T-helper 1 cell treated with Interleukin-12 subunit alpha and Interleukin-12 subunit beta and Interleukin-4 antibody, amounts not matched to agents 30 μg/mL and 1 μg/mL, for 36 hours (primary cell): Measurements from ENCODE around the gene STK24.
"Not testable (repeated sequence)": the region's sequence is repeated elsewhere in the genome, so short reads cannot be mapped to it uniquely, and the experiment has no call there.

Source experiments
- H3K27ac Mint-ChIP-seq: one replicate; pipeline ENCODE4 v1.8.0; 2021; ENCODE audit warnings: mild to moderate bottlenecking, mixed read lengths
- H3K27me3 Mint-ChIP-seq: one replicate; pipeline ENCODE4 v1.8.0; 2021; ENCODE audit warnings: low read depth, mixed read lengths
- H3K36me3 Mint-ChIP-seq: one replicate; pipeline ENCODE4 v1.8.0; 2021; ENCODE audit warnings: low read depth, mixed read lengths
- H3K4me1 Mint-ChIP-seq: one replicate; pipeline ENCODE4 v1.8.0; 2021; ENCODE audit warnings: low read depth, mixed read lengths
- H3K4me3 Mint-ChIP-seq: one replicate; pipeline ENCODE4 v1.8.0; 2021; ENCODE audit warnings: mild to moderate bottlenecking, moderate library complexity, mixed read lengths
- H3K9me3 Mint-ChIP-seq: one replicate; pipeline ENCODE4 v1.8.0; 2021; ENCODE audit warnings: mixed read lengths

STK24 gene

DNA sequence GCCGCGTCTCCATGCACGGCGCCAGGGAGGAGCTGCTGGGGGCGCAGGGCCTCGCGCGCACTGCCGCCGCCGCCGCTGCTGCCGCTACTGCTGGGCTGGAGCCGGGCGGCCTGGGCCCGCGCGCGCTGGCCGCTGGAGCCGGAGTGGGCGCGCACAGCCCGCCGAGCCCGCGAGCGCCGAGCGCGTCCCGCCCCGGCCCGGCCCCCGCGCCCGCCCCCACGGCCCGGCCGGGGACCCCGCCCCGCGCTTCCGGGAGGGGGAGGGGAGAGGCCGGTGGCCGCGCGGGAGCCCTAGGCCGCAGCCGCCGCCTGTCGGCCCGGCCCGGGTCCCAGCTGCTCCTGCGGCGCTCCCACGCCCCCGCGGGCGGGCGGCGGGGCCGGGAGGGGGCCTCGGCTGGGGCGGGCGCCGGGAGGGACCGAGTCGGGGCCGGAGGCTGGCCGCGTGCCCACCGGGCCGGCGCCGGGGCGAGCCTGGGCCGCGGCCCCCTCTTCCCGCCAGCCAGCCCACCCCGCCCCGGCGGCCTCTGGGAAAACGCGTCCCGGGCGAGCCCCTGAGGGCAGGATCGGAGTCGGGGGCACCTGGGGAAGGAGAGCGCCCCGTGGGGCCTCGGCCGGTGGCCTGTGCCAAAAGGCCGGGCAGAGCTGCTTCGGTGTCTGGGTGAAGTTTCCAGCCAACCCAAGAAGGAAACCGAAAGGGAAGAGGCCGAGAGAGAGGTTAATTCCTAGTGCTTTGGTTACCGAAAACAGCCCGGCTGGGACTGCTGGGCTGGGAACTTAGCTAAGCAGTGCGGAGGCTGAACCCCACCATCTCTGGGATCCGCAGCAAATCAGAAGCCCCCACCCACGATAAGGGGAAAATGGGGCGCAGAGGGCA is at the start of gene STK24:
STK24 (minus strand) TSS at position 145 of the 873 bp plus-strand sequence. CDS start 321 bp downstream, outside the sequence.
- peak within 1 kb of the TSS; percentile 98 for H3K4me3 Mint-ChIP-seq
- no peaks in the 10 kb centered on the region for H3K27me3 Mint-ChIP-seq
- H3K36me3 Mint-ChIP-seq, result peaks cover 13% of the 10 kb centered on the region
- no peaks in the 10 kb centered on the region for H3K9me3 Mint-ChIP-seq
- peak within 1 kb of the TSS; percentile 96 for H3K27ac Mint-ChIP-seq
- peaks cover 40% of the 10 kb centered on the region for H3K4me1 Mint-ChIP-seq

DNA sequence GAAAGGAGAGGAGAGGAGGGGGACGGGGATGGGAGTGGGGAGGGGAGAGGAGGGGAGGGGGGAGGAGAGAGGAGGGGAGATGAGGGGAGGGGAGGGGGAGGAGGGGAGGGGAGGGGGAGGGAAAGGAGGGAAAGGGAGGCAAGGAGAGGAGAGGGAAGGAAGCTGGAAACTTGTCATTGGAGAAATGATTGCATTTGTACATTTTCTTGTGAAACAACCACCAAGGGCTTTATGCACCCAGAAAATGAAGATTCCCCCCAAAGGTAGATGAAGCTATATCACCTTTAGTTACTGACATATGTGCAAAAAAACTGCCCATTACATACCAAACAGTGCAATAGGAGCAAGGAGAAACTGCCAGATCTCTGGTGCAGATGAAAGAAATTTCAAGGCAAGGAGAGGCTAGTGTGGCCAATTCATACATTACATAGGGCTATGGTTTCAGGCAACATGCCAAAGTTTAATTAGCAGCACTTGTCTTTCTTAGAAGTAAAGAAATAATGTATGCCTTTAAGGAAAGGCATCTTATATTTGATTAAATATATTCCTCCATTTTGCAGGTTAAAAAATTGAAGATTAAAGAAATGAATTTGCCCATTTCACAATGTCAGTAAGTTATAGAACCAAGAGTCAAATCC is 49.5 kb upstream of the STK24 start:
- Mint-ChIP-seq H3K27ac (no peak overlapping the region), H3K27me3 (peaks cover 20% of the 10 kb centered on the region), H3K9me3 (no peaks in the 10 kb centered on the region), H3K4me3 (no peak overlapping the region), H3K4me1 (no peaks in the 10 kb centered on the region), H3K36me3 (no peaks in the 10 kb centered on the region)

- H3K4me1 Mint-ChIP-seq, H3K9me3 Mint-ChIP-seq, H3K4me3 Mint-ChIP-seq, H3K36me3 Mint-ChIP-seq, H3K27ac Mint-ChIP-seq: not testable (repeated sequence)
- H3K27me3 Mint-ChIP-seq, result peaks cover 16% of the 10 kb centered on the region
Observed at GRCh38 chr13:98624589-98624988, 47.7 kb upstream of the STK24 start.

- Mint-ChIP-seq H3K4me3 (no peak overlapping the region), H3K27ac (no peak overlapping the region), H3K9me3 (no peaks in the 10 kb centered on the region)
Observed at GRCh38 chr13:98622931-98623331, 46.0 kb upstream of the STK24 start.

DNA sequence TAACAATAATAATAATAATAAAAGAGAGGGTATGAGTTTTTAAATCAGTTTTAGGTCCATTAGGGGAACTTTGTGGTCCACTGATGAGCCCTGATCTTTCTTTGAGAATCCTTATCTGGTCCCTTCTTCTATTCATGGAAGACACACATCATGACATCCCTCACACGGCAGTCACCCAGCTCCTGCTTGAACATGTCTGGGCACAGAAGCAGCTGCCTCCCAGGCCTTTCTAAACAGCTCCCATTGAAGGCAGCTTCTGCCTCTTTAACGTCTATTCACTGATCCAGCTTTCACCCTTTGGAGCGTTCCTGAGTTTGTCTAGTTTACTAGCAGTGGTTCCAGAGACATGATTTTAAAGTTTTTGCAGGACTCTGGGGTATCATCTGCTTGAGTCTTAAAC is 42.6 kb upstream of the STK24 start:
- no peaks in the 10 kb centered on the region for H3K36me3 Mint-ChIP-seq
- no peaks in the 10 kb centered on the region for H3K4me1 Mint-ChIP-seq
- H3K27me3 Mint-ChIP-seq, result peaks cover 16% of the 10 kb centered on the region
- H3K27ac Mint-ChIP-seq, result no peak overlapping the region
- no peaks in the 10 kb centered on the region for H3K9me3 Mint-ChIP-seq
- H3K4me3 Mint-ChIP-seq, result no peak overlapping the region

More at GRCh38 chr13:98622931-98623331, 46.0 kb upstream of the STK24 start:
- no peaks in the 10 kb centered on the region for H3K36me3 Mint-ChIP-seq
- no peaks in the 10 kb centered on the region for H3K4me1 Mint-ChIP-seq
- H3K27me3 Mint-ChIP-seq, result peaks cover 10% of the 10 kb centered on the region

GRCh38 chr13:98615595-98615994 is 38.7 kb upstream of the STK24 start:
- not testable (repeated sequence) for H3K4me1 Mint-ChIP-seq, H3K36me3 Mint-ChIP-seq, H3K27ac Mint-ChIP-seq, H3K4me3 Mint-ChIP-seq, H3K9me3 Mint-ChIP-seq
- peaks cover 20% of the 10 kb centered on the region for H3K27me3 Mint-ChIP-seq

GRCh38 chr13:98613591-98613990 is 36.7 kb upstream of the STK24 start:
- no peak overlapping the region for H3K27ac Mint-ChIP-seq
- H3K36me3 Mint-ChIP-seq, result no peaks in the 10 kb centered on the region
- H3K4me3 Mint-ChIP-seq, result no peak overlapping the region
- no peaks in the 10 kb centered on the region for H3K9me3 Mint-ChIP-seq
- peaks cover 25% of the 10 kb centered on the region for H3K27me3 Mint-ChIP-seq
- H3K4me1 Mint-ChIP-seq, result no peaks in the 10 kb centered on the region

GRCh38 chr13:98609756-98610155 is 32.8 kb upstream of the STK24 start:
- no peaks in the 10 kb centered on the region for H3K9me3 Mint-ChIP-seq
- no peak overlapping the region for H3K4me3 Mint-ChIP-seq
- no peaks in the 10 kb centered on the region for H3K4me1 Mint-ChIP-seq
- no peak overlapping the region for H3K27ac Mint-ChIP-seq
- no peaks in the 10 kb centered on the region for H3K36me3 Mint-ChIP-seq
- H3K27me3 Mint-ChIP-seq, result peaks cover 17% of the 10 kb centered on the region

DNA sequence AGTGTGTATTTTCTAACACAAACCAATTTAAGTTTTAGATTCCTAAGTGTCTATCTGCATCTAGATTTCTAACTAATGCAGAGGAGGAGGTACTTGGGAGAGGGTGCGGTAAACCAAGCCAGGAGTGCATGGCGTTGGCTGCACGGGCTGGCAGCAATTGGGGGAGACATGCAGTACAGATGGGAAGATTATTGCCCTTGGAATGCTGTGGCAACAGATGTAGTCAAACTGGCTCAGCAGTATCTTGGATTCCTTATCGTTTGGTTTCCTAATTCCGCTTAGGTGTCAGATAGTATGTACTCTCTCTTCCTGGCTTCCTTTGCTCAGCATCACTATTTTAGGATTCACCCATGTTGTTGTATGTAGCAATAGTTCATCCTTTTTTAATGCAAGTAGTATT is 29.4 kb upstream of the STK24 start:
- H3K4me1 Mint-ChIP-seq, result no peaks in the 10 kb centered on the region
- no peak overlapping the region for H3K4me3 Mint-ChIP-seq
- no peaks in the 10 kb centered on the region for H3K9me3 Mint-ChIP-seq
- H3K27ac Mint-ChIP-seq, result no peak overlapping the region
- H3K36me3 Mint-ChIP-seq, result no peaks in the 10 kb centered on the region
- peaks cover 4% of the 10 kb centered on the region for H3K27me3 Mint-ChIP-seq

- Mint-ChIP-seq H3K36me3 (peaks cover 4% of the 10 kb centered on the region), H3K27me3 (peaks cover 3% of the 10 kb centered on the region), H3K27ac (no peak overlapping the region), H3K4me1 (peaks cover 9% of the 10 kb centered on the region), H3K4me3 (no peak overlapping the region), H3K9me3 (peaks cover 3% of the 10 kb centered on the region)
Observed at GRCh38 chr13:98599502-98600328, 22.8 kb upstream of the STK24 start.

DNA sequence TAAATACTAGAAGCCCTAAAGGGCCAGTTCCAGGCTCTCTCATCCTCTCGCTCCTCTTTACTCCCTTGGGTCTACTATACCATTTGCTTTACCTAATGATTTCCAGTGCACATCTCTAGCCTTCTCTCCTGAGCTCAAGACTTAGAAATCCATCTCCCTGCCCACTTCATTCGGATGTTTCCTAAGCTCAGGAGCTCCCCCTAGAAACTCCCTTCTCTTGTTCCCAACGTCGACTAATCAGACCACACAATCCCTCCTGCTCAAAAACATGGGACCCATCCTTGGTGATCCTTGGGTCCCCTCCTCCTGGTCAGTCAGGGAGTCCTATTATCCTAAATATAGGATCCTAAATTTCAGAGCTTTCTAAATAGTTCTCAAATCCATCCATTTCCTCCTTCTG is 21.1 kb upstream of the STK24 start:
- Mint-ChIP-seq H3K9me3 (peaks cover 3% of the 10 kb centered on the region), H3K4me1 (peaks cover 9% of the 10 kb centered on the region), H3K27ac (no peak overlapping the region), H3K36me3 (peaks cover 4% of the 10 kb centered on the region), H3K27me3 (peaks cover 3% of the 10 kb centered on the region), H3K4me3 (no peak overlapping the region)

DNA sequence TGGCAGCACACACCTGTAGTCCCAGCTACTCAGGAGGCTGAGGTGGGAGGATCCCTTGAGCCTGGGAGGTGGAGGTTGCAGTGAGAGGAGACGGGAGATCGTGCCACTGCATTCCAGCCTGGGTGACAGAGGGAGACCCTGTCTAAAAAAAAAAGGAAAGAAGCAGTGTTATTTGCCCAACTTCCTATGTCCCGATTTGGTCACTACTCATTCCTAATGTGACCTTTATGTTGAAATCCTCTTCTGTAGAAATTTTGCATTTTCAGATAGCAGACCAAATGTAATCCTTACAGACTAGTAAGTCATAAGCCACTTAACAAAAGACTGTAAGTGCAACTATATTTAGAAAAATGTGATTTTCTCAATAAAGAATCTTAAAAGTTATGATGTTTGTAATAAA is 18.2 kb upstream of the STK24 start:
- H3K27me3 Mint-ChIP-seq, result peaks cover 3% of the 10 kb centered on the region
- H3K9me3 Mint-ChIP-seq, result peaks cover 3% of the 10 kb centered on the region
- H3K27ac Mint-ChIP-seq, result no peak overlapping the region
- H3K36me3 Mint-ChIP-seq, result peaks cover 4% of the 10 kb centered on the region
- H3K4me3 Mint-ChIP-seq, result no peak overlapping the region
- H3K4me1 Mint-ChIP-seq, result peaks cover 9% of the 10 kb centered on the region

DNA sequence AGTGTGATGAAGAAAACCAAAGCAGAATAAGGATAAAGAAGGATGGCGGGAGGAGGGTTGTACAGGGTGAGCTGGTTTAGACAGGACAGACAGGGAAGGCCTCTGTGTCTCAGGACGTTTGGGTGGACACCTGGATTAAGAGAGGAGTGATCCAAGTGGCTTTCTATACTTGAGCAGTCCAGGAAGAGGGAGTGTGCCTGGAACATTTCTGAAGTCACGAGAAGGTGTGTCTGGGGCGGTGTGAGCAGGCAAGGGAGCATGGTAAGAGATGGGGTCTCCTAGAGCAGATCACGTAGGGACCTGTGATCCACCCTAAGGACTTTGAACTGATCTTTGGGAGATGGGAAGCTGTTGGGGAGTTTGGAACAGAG is 15.4 kb upstream of the STK24 start:
- Mint-ChIP-seq H3K36me3 (peaks cover 1% of the 10 kb centered on the region), H3K27me3 (no peaks in the 10 kb centered on the region), H3K9me3 (no peaks in the 10 kb centered on the region), H3K4me3 (no peak overlapping the region), H3K4me1 (peaks cover 9% of the 10 kb centered on the region), H3K27ac (no peak overlapping the region)

- Mint-ChIP-seq H3K27me3 (no peaks in the 10 kb centered on the region), H3K4me3 (no peak overlapping the region), H3K9me3 (no peaks in the 10 kb centered on the region), H3K27ac (no peak overlapping the region), H3K4me1 (peaks cover 7% of the 10 kb centered on the region), H3K36me3 (no peaks in the 10 kb centered on the region)
Observed at GRCh38 chr13:98591721-98592361, 14.9 kb upstream of the STK24 start.
